PFSK-1 (cell line): ENCODE measurements around the gene ZSCAN5B.

Source experiments
- TAF1 ChIP-seq: IDR thresholded peaks from 2 replicates; pipeline ENCODE4 v1.6.1; 2012; ENCODE audit warnings: low read length, control low read depth, borderline replicate concordance; ENCODE audit not compliant: insufficient read depth
- TF ChIP-seq, protein P1 (sequence below), 2 experiments: IDR thresholded peaks; 2 replicates each; pipeline versions ENCODE4 v1.6.1 to v1.8.0; 2011 to 2012; ENCODE audit warnings: low read depth in 2 of 2, low read length in 2 of 2, control low read depth in 1 of 2, inconsistent platforms in 1 of 2, mild to moderate bottlenecking in 1 of 2, moderate library complexity in 1 of 2; ENCODE audit not compliant: insufficient read depth in 1 of 2

DNA sequence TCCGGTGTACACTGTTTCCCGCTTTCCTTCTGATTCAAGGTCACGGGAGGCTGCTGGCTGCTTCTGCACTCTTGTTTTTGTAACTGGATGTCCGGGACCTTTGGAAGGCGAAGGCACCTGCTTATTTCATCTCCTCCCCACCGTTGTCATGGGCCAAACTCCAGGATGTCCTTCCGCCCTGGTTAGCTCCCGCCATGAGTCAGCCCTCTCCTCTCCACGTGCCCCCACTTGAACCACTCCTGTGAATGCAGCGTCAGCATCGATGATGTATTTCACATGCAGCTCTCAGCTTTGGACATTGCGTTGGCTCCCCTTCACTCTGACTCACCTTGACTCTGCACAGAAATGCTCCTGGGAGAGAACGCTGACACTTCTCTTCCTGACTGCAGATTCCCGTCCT, 27.3 kb downstream of the ZSCAN5B start:
- TF ChIP-seq, protein P1, sequence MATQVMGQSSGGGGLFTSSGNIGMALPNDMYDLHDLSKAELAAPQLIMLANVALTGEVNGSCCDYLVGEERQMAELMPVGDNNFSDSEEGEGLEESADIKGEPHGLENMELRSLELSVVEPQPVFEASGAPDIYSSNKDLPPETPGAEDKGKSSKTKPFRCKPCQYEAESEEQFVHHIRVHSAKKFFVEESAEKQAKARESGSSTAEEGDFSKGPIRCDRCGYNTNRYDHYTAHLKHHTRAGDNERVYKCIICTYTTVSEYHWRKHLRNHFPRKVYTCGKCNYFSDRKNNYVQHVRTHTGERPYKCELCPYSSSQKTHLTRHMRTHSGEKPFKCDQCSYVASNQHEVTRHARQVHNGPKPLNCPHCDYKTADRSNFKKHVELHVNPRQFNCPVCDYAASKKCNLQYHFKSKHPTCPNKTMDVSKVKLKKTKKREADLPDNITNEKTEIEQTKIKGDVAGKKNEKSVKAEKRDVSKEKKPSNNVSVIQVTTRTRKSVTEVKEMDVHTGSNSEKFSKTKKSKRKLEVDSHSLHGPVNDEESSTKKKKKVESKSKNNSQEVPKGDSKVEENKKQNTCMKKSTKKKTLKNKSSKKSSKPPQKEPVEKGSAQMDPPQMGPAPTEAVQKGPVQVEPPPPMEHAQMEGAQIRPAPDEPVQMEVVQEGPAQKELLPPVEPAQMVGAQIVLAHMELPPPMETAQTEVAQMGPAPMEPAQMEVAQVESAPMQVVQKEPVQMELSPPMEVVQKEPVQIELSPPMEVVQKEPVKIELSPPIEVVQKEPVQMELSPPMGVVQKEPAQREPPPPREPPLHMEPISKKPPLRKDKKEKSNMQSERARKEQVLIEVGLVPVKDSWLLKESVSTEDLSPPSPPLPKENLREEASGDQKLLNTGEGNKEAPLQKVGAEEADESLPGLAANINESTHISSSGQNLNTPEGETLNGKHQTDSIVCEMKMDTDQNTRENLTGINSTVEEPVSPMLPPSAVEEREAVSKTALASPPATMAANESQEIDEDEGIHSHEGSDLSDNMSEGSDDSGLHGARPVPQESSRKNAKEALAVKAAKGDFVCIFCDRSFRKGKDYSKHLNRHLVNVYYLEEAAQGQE (IDR thresholded peaks at IDR 0.05; ENCODE audit: insufficient read depth in 1 of 2, low read depth in 2 of 2, low read length in 2 of 2), result 0 out of 4 replicates have a peak, but pooled peaks of 1 of the 2 experiments have one; percentile 29
- TF ChIP-seq TAF1, result no peak
